EL (cell line): ENCODE measurements around the gene ICAM4.
"Not testable (repeated sequence)": the region's sequence is repeated elsewhere in the genome, so short reads cannot be mapped to it uniquely, and the experiment has no call there.

Source experiments
- DNase-seq: peaks from one replicate; pipeline ENCODE4 v3.0.0-alpha.2; 2016

The ICAM4 gene

GRCh38 chr19:10320602-10321416 lies 34.1 kb downstream of the ICAM4 start:
- no peak for DNase-seq

- no peak for DNase-seq
These were observed 34.7 kb downstream of the ICAM4 start for GRCh38 chr19:10321417-10321797.

GRCh38 chr19:10321874-10322835 lies 35.4 kb downstream of the ICAM4 start:
- DNase-seq = no peak

GRCh38 chr19:10325732-10326131 lies 39.0 kb downstream of the ICAM4 start:
- no peak for DNase-seq

GRCh38 chr19:10327793-10328192 lies 41.0 kb downstream of the ICAM4 start:
- no peak for DNase-seq

- no peak for DNase-seq
These were observed 42.0 kb downstream of the ICAM4 start for GRCh38 chr19:10328558-10329429.

- no peak for DNase-seq
These were observed 42.8 kb downstream of the ICAM4 start for GRCh38 chr19:10329555-10329954.

GRCh38 chr19:10332158-10332964 lies 45.6 kb downstream of the ICAM4 start:
- no peak for DNase-seq

GRCh38 chr19:10332965-10333757 lies 46.4 kb downstream of the ICAM4 start, which contains the start of gene RAVER1:
RAVER1 (minus strand) TSS chr19:10333529; CDS start chr19:10333507, 22 bp downstream.
- peak; percentile 98 for DNase-seq

GRCh38 chr19:10333758-10334587 lies 47.2 kb downstream of the ICAM4 start:
- DNase-seq = peak; percentile 15

GRCh38 chr19:10334588-10335351 lies 48.0 kb downstream of the ICAM4 start:
- DNase-seq = peak; percentile 98

GRCh38 chr19:10335352-10335985 lies 48.7 kb downstream of the ICAM4 start:
- DNase-seq = no peak

GRCh38 chr19:10336725-10337124 lies 50.0 kb downstream of the ICAM4 start:
- not testable (repeated sequence) for DNase-seq
